ENCODE measurements around the gene SEMA6D.

SEMA6D gene

DNA sequence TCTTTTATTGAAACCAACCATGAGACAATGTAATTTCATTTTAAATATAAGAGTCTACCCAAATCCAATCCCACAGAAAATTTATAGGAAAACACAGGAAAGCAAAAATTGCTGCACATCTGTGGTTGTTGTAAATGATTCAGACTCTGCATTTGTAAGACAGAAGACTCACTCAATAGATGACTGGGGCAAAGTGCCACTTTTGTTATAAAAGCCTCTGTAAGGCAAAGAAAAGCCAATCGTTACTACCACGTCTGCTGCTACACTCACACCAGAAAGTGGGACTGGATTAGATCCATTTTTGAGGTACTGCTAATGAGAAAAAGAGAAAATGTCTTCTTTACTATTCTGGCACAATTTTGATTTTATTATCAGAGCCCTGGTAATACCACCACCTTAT, 74.9 kb downstream of the SEMA6D start:
- no peak for DNase-seq

DNA sequence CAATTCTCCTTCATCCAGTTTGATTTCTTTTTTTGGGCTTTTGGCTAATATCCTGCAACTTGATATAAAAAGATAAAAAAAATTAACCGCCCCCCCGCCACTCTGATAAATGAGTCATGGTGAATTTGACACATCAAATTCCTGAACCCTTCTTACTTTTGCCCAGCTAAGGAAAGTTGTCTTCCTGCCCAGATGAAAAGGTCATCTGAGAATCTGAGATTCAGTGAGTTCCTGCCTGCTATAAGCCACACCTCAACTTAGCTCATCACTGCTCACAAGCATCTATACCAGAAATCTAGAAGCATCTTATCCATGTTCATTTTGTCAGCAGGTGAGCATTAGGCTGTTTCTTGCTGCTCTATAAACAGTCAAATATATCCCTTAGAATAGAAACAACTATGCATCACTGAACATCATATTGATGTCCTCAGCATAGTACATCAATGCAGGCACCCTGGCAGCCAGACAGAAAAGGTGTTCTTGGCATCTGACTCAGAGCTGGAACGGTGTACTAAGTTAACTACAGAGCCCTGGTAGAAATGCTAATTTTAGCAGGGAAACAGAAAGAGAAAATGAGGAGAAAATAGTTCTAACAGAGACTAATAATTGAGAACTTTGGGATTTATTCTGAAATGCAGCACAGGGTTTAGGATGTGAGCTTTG, 77.1 kb downstream of the SEMA6D start:
- no peak for DNase-seq

- no peak for DNase-seq
Measured at GRCh38 chr15:47795864-47796263, 78.6 kb downstream of the SEMA6D start.

DNA sequence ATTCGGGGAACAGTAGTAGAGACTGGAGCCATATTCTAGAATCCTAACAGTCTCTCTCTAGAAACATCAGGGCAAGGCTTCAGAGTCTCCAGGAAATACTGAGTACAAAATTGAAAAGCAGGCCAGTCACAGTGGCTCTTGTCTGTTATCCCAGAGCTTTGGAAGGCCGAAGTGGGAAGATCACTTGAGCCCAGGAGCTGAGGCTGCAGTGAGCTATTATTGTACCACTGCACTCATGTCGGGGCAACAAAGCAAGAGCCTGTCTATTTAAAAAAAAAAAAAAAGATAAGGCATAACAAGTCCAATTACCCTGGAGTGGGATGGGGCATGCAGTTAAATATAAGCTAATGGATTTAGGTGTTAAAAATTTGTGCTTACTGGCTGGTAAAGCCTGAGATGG, 79.0 kb downstream of the SEMA6D start:
- no peak for DNase-seq

DNA sequence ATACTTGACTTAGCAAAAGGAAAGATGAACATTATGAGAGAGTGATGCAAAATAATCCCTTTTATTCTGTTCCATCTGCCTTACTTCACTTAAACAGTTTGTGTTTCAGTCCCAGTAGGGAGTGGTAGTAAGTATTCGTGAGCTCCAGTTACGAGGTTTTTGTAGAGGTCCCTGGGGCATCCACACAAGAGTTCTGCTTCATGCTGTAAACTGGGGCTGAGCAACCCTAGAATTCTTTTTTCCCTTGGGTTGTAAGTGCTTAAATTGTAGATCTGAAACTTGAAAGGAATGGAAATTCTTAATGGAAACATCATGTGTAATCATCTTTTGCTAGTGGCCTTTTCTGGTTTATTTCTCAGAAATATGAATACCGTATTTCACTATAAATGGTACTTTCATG, 79.5 kb downstream of the SEMA6D start:
- peak; percentile 31 for DNase-seq

- DNase-seq = no peak
Measured at GRCh38 chr15:47801522-47801921, 84.2 kb downstream of the SEMA6D start.

DNA sequence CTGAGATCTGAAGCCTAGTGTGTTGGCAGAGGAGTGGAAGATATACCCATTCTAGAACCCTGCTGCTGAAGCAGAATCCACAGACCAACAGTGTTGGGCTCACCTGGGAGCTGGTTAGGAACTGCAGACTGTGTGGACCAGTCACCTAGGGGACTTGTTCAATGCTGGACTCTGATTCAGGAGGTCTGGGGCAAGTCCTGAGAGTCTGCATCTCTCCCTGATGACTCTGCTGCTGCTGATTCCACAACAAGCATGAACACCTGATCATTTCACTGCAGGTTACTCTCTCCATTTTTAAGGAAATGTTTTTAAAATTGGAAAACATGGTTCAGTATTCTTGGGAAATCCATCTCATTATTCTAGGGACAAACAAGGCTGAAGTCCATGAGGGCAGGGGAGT, 84.9 kb downstream of the SEMA6D start:
- no peak for DNase-seq

DNA sequence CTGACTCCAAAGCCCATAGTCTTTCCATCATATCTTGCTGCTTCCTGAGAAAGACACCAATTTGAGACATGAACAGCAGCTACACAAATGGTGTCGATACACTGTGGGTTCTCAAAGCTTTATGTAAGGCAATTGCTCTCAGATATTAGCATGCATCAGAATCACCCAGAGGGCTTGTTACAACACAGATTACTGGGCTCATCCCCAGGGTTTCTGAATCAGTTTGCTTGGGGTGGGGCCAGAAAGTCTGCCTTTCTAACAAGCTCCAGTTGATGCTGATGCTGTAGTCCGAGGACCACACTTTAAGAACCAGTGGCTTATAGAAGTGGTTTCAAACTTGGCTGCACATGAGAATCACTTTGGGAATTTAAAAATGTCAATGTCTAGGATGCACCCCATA, 86.5 kb downstream of the SEMA6D start:
- peak; percentile 23 for DNase-seq

DNA sequence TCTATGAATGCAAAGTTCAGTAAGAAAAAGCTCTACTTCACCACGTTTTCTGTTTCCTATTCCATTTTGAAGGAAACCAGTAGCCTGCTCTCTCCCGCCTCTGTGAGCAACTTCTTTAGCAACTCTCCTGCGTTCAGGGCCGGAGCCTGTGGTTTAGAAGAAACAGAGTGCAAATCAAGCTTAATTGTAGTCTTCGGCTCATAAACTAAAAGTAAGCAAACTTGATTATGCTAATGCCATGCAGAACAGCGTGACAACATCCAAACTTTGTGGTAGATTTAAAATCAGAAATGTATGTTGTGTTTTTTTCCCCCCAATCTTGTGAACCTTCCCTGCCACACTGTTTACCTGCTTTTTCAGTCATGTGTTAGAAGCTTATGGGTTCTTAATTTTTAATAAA, 87.4 kb downstream of the SEMA6D start:
- no peak for DNase-seq

- peak; percentile 97 for DNase-seq
Measured at GRCh38 chr15:47806008-47806407, 88.7 kb downstream of the SEMA6D start.

- DNase-seq = no peak
Measured at GRCh38 chr15:47811172-47811571, 93.9 kb downstream of the SEMA6D start.

GRCh38 chr15:47812470-47812999, 95.2 kb downstream of the SEMA6D start:
- DNase-seq = no peak

DNA sequence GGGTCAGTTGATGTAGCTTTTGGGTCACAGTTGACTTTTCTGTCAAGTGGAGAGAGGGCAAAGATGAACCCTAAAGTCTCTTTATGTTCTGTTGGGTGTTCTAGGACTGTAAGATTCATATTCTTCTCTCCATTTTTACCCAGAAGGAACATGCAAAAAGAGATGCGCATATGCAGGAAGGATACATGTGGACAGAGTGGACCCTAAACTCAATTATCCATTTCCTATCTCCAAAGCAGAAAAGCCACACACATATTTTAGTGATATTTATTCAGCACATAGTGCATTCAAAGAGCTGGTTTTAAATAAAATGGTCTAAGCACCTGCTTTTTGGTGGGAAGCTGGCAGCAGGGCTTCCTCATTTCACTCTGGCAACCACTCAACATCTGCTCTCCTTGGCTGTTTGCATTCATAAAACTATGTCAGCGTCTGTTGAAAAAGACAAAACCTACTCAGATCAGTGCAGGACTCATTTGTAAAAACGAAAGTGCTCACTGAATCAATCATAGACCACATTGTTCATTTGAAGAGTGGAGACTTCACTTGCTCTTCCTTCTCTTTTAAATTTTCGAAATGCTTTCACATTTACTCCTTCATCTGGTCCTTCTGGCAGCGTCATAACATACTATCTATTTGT, 96.6 kb downstream of the SEMA6D start:
- DNase-seq = no peak

DNA sequence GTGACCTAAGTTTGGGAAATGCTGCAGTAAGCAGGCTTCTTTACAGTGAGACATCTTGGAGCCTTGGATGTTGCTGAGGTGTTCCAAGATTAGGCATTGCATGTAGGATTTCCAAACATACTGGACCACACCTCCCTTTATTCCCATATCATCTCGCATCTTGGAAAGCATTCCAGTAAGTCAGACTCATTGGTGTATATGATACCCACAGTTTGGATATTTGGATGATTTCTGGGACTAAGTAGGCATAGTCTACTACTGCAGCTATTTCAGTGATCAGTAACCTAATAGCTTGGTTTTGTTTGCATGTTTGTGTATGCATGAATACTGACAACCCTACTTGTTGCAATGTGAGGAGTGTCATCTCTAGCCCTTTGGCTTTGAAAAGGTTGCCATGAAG, 97.3 kb downstream of the SEMA6D start:
- no peak for DNase-seq

GRCh38 chr15:47817969-47818548, 100.8 kb downstream of the SEMA6D start:
- no peak for DNase-seq

GRCh38 chr15:47819158-47819557, 101.9 kb downstream of the SEMA6D start:
- no peak for DNase-seq

DNA sequence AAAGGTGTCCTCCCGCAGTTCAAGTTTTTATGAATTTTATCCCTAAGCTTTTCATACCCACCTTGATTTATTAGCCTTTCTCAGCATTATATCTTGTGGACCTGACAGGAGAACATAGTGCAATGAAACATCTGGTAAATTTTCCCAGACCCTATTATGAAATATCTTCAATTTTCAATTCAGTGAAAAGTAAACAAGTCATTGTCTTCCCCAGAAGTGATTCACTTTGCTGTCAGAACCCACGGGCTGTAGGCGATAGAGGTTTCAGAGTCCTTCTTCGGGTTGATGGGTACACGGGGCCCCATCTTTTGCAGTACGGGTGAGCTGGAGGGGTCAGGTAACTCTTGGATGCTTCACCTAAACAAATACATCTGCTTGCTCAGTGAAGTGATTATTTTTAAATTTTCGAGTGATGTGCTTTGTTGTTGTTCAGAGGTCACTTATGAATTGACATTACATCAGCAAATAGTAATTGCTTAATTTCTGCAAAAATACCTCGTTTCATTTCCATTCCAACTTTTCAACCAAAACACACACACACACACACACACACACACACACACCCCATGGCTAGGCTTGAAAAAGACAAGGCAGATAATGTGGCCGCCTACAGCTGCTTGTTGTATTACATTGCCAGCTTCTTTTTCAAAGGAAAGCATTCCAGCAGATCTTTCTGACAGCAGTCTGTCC, 102.9 kb downstream of the SEMA6D start:
- no peak for DNase-seq

GRCh38 chr15:47820747-47821319, 103.5 kb downstream of the SEMA6D start:
- DNase-seq = no peak

DNA sequence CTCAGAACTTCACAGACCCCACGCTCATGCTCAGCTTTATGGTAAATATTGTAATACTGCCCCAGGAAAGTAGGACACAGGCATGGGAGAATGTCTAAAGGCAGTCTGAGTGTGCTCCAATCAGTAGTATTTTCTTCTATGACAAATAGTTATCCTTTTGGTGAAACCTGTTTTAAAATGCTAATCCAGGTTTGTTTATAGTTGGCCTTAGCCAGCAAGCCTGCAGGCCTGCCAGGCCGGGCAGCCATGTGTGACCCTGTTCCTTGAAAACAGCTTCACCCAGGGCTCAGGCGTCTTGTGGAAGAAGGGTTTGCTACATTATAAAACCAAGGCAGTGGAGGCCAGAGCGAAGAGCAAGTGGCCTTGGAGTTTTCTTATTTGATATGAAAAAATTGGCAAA, 104.7 kb downstream of the SEMA6D start:
- DNase-seq = no peak

Measured in NCI-H82 (cell line).